HG03460 (cell line): Measurements from ENCODE around the gene MIA2.

Source experiments
- ATAC-seq: cut with Tn5 transposase; IDR thresholded peaks from one replicate; pipeline ENCODE4 v1.9.1; 2021; ENCODE audit not compliant: unreplicated experiment

Gene MIA2

GRCh38 chr14:39433452-39433813 lies 199.7 kb downstream of the MIA2 start:
- no peak for ATAC-seq

GRCh38 chr14:39434401-39434800 lies 200.7 kb downstream of the MIA2 start:
- no peak for ATAC-seq

GRCh38 chr14:39435241-39435640 lies 201.5 kb downstream of the MIA2 start:
- no peak for ATAC-seq
